Omental fat pad (tissue), 4 donors: ENCODE measurements around the gene LMBR1L. TPM values are rescaled to one million over a fixed set of nuclear protein-coding genes. Genes with fewer than 3 reads are reported as not detected.
A peak's percentile ranks its signal among the peaks of the same experiment; 100 is the strongest.

Experiments used
- ATAC-seq: fragments of 150-250 bp; one replicate; pipeline ENCODE4 v1.9.1; 2016; ENCODE audit warnings: mild to moderate bottlenecking, moderate library complexity; ENCODE audit not compliant: low FRiP score
- DNase-seq: peaks from one replicate; pipeline ENCODE4 v3.0.0-alpha.2; 2019; ENCODE audit warnings: low spot score
- CTCF ChIP-seq, 3 donors: fragments of 450-650 bp; IDR thresholded peaks; one replicate each; pipeline ENCODE4 v1.5.1; 2016 to 2017; ENCODE audit warnings: antibody characterized with exemption in 3 of 3, mild to moderate bottlenecking in 3 of 3, moderate library complexity in 2 of 3
- total RNA-seq, 4 donors: library from RNA; depleted of rRNA; stranded (reverse); fragments of >200 nt; gene quantifications; one replicate each; pipeline ENCODE4 v1.1.0, GENCODE V29; 2016

LMBR1L gene
- total RNA-seq, 4 donors from 2014 or later: 23.2 to 68.4 (median 37.8) TPM

- DNase-seq (no peak), ATAC-seq (no peak)
Observed at GRCh38 chr12:49098035-49098451, 12.6 kb downstream of the LMBR1L start.

GRCh38 chr12:49097381-49097780 is 13.3 kb downstream of the LMBR1L start:
- no peak for TF ChIP-seq CTCF (IDR thresholded peaks at IDR 0.05)
- ATAC-seq (no peak), DNase-seq (no peak)

More at GRCh38 chr12:49098035-49098451, 12.6 kb downstream of the LMBR1L start:
- peak in 2 of 3 donors; percentile 6 to 35 for TF ChIP-seq CTCF (IDR thresholded peaks at IDR 0.05)

- no peak for TF ChIP-seq CTCF (IDR thresholded peaks at IDR 0.05)
- ATAC-seq: no peak
- no peak for DNase-seq
Observed at GRCh38 chr12:49094975-49095365, 15.7 kb downstream of the LMBR1L start.

GRCh38 chr12:49094160-49094974 is 16.3 kb downstream of the LMBR1L start, which contains the start of gene DHH:
Gene DHH (minus strand): TSS chr12:49094801. CDS start chr12:49094512, 289 bp downstream.
- TF ChIP-seq CTCF (IDR thresholded peaks at IDR 0.05): no peak
- ATAC-seq (no peak), DNase-seq (no peak)

- no peak for TF ChIP-seq CTCF (IDR thresholded peaks at IDR 0.05)
- ATAC-seq (no peak), DNase-seq (no peak)
Observed at GRCh38 chr12:49093792-49094159, 16.9 kb downstream of the LMBR1L start.

GRCh38 chr12:49092816-49093406 is 17.7 kb downstream of the LMBR1L start:
- ATAC-seq (no peak), DNase-seq (no peak)
- TF ChIP-seq CTCF (IDR thresholded peaks at IDR 0.05): no peak
